Measurements from ENCODE around the gene SLTM.

GRCh38 chr15:58947179-58947578 is 13.7 kb upstream of the SLTM start:
- TF ChIP-seq CTCF (optimal IDR thresholded peaks at IDR 0.05 in 1 of 3, IDR thresholded peaks at IDR 0.05 in 1 of 3, conservative IDR thresholded peaks at IDR 0.05 in 1 of 3; ENCODE audit: extremely low read depth in 1 of 3, insufficient read depth in 2 of 3, low read length in 3 of 3) (no peak), EZH2 (IDR thresholded peaks at IDR 0.05; ENCODE audit: low read length) (no peak)

Data from keratinocyte (primary cell).